HG03558 (cell line): ENCODE data around the gene GSX2.
"Not testable (repeated sequence)": the region's sequence is repeated elsewhere in the genome, so short reads cannot be mapped to it uniquely, and the experiment has no call there.

Source experiments
- ATAC-seq: cut with Tn5 transposase; IDR thresholded peaks from one replicate; pipeline ENCODE4 v1.9.1; 2021; ENCODE audit warnings: moderate number of reproducible peaks; ENCODE audit not compliant: unreplicated experiment; ENCODE audit errors: extremely low read depth

GSX2 gene

DNA sequence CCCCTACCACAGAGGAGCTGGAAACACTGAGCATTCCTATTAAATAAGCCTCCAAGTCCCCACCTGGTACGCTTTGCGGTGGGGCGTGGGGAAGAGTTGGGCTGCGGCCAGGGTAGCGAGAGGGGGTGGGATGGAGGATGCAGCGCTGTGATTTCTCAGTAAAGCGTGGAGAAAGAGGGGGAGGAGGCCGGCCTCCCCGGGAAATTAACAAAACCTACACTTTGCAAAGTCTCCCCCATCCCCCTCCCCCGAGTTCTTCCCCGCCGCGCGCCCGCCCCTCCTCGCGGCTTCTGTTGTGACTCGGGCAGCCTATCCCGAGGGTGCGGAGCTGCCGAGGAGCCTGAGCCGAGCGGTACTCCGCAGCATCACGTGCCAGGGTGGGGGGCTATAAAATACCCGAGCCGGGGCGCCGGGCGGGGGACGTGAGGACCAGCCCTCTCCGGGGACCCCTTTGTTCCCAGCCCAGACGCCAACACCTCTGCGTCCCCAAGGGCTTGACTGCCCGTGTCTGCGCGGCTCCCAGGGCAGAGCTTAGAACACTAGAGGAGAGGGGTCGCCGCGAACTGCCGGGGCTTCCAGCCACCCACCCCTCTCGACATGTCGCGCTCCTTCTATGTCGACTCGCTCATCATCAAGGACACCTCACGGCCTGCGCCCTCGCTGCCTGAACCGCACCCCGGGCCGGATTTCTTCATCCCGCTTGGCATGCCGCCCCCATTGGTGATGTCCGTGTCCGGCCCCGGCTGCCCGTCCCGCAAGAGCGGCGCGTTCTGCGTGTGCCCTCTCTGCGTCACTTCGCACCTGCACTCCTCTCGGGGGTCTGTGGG is at the start of gene GSX2:
Gene GSX2, plus strand, starts transcription at position 416 of the 827 bp plus-strand sequence. Its CDS starts 182 bp downstream, at position 598.
- no peak for ATAC-seq

DNA sequence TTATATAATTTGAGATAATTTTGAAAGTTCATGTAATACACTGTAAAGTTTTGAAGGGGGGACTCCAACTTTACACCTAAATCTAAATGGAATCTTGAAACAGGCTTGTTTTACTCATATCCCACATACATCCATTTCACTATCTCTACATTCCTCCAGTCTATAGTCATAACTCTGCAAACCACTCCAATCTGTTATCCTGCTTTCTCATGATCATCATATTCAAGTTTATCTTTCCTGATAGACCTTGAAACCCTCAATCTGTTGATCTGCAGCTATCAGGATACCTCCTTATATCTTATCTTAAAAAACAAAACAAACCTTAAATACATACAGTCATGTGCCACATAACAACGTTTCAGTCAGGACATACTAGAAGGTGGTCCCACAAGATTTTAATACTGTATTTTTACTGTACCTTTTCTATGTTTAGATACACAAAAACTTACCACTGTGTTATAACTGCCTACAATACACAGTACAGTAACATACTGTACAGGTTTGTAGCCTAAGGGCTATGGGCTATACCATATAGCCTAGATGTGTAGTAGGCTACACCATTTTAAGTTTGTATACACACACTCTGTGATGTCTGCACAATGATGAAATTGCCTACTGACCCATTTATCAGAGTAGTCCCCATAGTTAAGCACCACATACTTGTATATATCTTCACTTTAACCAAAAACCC is 49.6 kb upstream of the GSX2 start:
- no peak for ATAC-seq

DNA sequence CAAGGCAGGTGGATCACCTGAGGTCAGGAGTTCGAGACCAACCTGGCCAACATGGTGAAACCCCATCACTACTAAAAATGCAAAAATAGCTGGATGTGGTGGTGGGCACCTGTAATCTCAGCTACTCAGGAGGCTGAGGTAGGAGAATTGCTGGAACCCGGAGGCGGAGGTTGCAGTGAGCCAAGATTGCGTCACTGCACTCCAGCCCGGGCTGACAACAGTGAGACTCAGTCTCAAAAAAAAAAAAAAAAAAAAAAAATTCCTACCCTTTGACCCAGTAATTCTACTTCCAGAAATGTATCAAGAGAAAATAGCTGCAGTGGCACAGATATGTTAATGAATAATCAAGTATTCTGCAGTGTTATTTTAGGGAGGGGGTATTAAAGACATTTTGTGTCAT is 46.6 kb upstream of the GSX2 start:
- ATAC-seq: not testable (repeated sequence)

DNA sequence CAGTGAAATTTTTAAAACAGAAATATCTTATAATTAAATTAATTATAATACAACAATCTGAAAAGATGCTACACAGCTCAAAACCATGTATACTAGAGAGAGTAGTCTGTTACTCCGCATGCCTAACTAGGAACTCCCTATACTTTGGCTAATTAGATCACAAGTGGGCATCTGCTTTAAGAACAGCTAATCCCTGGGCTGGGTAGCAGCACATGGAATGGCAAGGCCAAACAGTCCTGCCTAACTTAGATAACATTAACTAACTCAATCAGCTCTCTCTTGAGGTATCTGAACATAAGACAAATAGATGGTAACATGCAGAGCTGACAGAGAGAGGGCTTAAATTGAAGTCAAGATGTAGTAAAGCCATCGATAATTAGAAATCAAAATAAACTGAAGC is 45.5 kb upstream of the GSX2 start:
- no peak for ATAC-seq

DNA sequence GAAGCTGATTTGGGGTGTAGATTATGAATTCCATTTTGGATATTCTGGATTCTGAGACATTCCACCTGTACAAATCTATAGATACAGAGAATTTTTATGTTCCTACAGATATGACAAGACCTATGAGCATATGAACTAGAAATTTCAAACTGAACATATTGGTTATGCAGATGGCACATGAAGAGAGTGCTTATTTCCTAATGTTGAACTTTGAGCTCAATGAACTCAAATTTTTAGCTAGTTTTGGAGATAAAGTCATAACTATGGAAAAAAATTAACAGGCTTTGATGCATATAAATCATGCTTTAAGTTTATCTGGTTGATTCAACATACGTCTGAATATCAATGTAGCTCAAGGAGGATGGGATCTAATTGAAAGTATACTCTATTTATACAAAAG is 44.5 kb upstream of the GSX2 start:
- ATAC-seq: no peak

DNA sequence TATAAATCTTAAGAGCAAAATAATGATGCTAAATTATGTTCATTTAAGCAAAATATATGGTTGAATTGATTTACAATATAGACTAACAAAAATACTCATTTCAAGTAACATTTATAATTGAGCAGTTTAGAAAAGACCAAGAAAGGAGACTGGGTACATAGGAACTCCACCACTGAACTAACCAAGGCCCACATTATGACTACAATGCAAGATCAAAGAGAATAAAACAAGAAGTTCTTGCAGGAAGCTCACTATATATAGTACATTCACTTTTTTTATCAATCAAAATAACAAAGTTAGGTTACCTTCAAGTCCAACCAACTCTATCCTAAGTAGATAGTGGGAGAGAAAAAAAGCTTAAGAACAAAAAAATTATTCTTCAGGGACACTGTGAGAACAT is 43.6 kb upstream of the GSX2 start:
- ATAC-seq: no peak

DNA sequence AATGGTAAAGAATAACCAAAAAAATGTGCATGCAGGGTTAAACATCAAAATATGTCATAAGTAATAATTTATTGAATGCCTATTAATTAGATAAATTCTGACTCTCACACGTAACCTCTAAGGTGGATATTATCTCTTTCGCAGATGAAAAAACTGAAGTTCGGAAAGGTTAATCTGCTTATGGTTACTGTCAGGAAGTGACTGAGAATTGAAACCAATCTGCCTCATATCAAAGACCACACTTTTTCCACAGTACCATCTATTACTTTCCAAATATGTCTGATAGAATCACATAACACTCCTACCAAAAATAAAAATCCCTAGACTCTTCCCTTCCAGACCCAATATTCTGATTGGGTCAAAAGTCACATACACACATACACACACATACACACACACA is 41.8 kb upstream of the GSX2 start:
- no peak for ATAC-seq

DNA sequence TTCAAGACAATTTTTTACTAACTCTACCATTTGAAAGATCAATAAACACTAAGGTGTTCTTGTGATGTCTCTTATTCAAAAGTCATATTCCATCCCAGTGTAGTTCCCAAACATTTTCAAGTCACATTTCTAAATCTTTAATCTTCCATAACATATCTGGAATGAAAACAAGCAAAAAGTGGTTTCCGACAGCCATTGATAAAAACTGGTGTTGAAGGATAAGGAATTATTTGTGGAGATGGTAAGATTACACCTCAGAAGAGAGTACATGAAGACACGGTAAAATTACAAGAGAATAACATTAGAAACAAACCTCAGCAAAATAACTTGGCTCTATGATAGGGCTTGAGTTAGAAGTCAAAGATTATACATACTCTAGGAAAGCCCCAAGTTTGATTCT is 39.8 kb upstream of the GSX2 start:
- ATAC-seq: no peak

DNA sequence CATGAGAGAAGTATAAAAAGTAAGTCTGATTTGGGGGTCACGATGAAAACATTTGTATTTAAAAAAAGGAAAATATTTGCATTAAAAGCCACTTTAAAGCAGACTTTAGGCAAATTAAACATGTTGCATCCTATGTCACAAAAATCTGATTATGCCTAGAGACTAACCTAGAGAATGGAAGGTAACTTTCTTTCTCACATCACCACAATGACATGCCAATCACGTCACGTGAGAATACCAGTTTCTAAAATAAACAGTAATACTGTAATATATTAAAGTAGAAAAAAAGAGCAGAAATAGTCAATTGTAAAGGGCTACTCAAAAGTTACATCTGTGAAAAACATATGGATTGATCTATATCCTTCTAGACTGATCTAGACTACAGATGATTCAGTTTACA is 38.9 kb upstream of the GSX2 start:
- ATAC-seq: no peak

DNA sequence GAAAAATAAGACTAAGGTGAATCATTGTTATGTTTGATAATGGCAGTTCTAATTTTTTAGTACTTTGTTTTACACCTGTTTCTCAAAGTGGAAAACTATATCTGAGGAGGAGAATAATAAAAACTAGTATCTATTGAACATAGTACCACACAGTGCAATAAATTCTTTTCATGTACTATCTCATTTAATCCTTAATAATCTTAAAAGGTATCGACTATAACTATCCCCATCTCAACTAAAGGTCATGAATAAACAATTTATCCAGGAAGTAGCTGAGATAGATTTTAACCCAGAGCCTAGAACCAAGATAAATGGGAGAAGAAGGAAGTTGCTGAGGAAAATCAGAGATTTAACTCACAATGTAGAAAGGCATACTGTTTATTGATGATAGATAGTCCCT is 38.1 kb upstream of the GSX2 start:
- ATAC-seq: no peak

DNA sequence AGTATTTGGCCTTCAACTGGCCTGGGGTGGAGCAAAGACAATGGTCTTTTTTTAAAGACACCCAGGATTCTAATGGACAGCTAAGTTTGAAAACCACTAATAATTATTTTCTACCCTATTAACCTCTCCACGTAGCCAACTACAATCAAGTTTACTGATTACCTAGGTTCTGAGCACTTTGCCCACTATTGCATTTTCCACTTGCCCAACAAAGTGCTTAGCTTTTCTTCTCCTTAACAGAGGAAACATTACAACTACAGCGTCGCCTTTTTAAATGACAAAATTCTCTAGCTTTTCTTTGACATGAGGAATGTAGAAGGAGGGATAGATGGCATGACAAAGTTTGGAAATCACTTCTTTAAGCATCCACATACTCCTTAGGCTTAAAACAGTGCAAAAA is 37.6 kb upstream of the GSX2 start:
- no peak for ATAC-seq

DNA sequence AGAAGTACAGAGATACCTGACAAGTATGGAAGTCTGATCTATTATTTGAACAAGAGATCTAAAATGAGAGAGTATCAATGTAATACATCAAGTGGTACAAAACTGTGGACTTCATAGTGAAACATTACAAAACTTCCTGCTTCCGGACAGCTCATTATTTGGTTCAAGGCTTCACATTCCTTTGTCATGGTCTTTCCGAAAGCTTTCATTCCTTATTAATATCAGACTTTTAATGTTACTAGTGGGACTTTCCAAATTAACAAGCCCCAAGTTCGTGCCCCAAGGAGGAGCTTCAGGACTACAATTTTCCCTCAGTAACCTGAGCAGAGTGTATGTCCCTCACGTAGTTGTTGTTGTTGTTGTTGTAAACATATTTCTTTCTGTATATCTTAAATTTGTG is 36.7 kb upstream of the GSX2 start:
- ATAC-seq: no peak

DNA sequence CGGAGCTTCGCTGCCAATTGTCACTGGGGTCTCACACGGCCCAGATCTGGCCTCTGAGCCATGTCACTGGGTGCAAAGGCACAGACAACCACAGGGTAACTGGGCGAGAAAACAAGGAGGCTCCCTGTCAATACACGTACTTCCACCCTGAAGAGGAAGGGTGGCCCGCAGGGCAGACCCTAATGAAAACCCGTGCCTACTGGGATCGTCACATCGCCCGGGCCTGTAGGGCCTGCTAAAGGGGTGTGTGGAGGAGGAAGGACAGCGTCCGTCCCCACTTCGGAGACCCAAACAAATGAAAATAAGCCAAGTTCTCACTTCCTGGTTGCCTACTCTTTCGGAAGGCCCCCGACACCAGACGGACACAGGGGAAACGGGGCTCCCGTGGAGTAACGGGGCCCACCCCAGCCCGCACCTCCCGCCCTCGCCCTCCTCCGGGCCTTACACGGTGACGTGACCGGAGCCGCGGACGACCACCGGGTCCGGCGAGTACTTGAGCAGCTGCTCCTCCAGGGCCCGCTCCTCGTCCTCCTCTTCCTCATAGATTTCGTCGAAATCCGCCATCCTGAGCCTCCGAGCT is 36.1 kb upstream of the GSX2 start:
- no peak for ATAC-seq

DNA sequence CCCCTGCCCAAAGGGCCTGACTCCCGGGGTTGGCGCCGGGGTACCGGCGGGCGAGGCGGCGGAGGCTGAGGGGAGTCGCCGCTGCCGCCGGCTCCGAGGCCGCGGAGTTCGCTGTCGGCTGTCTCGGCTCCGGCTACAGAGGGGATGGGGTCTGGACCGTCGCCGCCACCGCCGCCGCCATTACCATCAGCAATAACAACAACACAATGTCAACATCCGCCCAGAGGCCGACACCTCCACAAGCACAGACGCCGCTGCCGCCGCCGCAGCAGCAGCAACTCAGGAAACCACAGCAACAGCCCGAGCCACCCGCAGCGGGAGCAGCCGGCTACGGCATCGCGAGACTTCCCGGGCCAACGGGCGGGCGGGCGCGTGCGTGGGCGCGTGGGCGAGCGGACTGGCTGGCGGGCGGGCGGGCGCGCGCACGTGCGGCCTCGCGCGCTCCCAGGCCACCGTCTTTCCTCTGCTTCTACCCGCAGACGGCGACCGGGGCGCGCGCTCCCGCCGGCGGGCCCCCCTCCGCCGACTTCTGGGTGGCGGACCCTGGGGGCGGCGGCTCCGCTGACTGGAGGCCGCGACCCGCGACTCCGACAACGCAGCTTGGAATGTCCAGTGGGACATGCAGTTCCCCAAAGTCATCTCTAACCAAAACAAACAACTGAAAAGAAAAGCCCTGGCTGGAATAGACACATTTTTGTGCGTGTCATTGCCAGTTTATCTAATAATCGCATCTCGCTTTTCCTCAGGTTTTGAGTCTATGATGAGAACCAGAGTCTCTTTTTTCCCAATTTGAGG is 35.4 kb upstream of the GSX2 start, which contains the start of gene CHIC2:
Gene CHIC2, minus strand, starts transcription at position 289 of the 795 bp plus-strand sequence. CDS start 305 bp downstream, outside the sequence.
- ATAC-seq: peak; percentile 96

DNA sequence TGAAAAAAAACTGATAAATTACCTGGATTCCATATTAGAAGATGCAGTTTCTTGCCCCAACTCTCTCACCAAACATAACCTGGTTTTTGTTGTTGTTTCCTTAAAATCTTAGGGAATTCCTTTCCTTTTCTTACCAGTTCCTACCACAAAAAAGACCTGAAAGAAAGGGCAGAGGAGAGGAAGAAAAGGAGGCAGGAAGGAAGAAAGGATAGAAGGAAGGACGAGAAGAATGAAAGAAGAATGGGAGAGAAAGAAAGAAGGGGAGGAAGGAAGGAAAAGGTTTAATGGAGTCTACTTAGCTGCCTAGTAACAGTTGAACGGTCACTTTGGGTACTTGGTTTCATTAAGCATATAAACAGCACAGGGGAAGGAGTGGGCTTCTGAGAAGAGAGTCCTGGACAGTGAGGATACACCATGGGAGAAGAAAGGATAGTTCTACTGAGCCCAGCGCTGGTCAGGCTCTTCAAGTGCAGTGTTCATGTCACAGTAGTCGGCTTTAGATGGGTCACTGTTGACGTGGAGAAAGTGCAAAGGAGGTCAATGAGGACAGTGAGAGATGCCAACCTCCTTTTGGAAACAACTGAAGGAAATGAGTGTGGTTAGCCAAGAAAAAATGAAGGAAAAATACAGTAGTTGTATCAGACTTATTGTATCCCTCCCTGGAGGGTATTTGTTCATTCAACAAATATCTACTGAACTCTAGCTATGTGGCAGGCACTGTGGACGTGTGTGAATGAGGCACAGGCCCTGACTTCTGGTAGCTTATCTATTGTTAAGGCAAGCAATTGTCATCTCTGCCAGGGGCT is 34.5 kb upstream of the GSX2 start:
- ATAC-seq: no peak

DNA sequence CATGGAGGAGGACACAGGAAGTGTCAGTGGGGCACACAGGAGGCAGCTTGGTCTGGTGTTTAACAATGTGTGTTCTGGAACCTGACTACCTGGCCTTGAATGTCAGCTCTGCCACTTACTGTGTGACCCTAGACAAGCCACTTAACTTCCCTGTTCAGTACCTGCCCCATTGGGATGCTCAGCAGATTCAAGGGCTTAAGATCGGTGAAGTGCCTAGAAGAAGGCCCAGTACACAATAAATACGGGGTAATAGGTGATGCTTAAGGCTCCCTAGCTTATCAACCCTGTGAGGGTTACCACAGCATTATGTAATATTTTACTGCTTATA is 33.9 kb upstream of the GSX2 start:
- no peak for ATAC-seq

DNA sequence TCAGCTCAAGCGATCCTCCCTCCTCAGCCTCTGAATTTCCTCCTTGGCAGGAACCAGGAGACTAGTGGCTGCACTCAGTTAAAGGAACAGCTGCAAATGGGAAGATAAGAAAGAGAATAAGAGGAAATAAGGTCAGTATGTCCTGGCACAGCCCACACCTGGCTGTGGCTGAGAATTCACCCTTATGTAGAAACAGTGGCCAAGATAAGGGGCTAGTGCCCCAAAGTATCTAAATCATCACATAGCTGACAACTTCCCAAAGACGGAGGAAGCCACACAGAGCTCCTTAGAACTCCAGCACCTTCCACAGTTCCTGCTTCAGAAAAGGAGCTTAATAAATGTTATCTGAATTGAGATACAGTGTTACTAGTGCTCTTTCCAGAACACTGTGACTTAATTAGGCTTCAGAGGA is 33.2 kb upstream of the GSX2 start:
- no peak for ATAC-seq

DNA sequence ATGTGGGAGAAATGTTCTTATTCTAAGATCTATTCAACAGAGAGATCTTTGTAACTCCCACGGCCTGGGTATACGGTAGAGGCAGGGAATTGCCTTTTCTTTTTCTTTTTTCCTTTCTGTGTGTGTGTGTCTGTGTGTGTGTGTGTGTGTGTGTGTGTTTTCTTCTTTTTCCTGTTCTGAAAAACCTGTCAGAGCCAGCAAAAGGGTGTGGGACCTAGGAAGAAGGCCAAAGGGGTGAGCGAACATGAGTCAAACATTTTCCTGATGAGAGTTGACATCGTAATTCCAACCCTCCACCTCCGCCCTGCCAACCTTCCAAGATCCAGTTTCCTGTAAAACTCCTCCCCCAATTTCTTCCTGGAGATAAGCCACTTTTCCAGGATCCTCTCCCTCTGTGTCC is 32.8 kb upstream of the GSX2 start:
- ATAC-seq: no peak

DNA sequence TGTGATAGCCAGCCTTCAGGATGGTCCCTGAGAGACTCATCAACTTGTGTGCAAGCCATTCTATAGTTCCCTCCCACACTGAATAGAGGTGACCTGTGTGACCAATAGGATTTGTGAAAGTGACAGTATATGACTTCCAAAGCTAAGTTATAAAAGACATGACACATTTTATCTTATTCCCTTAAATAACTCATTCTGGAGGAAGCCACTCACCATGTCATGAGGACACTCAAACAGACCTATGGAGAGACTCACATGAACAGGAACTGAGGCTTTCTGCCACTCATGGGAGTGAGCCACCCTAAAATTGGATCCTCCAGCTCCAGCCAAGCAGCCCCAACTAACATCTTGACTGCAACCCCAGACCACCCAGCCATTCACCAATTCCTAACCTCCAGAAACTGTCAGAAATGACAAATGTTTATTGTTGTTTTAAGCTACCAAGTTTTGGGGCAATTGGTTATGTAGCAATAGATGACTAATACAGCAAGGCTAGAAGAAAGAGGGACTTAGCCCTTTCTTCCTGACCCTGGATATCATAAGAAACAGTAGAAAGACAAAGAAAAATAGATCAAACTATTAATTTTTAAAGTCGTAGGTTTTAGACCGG is 26.6 kb upstream of the GSX2 start:
- ATAC-seq: no peak
